Subcutaneous preadipocyte (primary cell): ENCODE measurements around the gene ZNF488. TPM values are rescaled to one million over a fixed set of nuclear protein-coding genes. Genes with fewer than 3 reads are reported as not detected.

ENCODE experiments used
- total RNA-seq: library from RNA; depleted of rRNA; stranded (reverse); fragments of >200 nt; gene quantifications from 2 replicates; pipeline ENCODE4 v1.2.3, GENCODE V29; 2012

ZNF488 gene, protein sequence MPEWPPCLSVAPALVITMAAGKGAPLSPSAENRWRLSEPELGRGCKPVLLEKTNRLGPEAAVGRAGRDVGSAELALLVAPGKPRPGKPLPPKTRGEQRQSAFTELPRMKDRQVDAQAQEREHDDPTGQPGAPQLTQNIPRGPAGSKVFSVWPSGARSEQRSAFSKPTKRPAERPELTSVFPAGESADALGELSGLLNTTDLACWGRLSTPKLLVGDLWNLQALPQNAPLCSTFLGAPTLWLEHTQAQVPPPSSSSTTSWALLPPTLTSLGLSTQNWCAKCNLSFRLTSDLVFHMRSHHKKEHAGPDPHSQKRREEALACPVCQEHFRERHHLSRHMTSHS
- total RNA-seq: under 0.01 TPM in 2 replicates

DNA sequence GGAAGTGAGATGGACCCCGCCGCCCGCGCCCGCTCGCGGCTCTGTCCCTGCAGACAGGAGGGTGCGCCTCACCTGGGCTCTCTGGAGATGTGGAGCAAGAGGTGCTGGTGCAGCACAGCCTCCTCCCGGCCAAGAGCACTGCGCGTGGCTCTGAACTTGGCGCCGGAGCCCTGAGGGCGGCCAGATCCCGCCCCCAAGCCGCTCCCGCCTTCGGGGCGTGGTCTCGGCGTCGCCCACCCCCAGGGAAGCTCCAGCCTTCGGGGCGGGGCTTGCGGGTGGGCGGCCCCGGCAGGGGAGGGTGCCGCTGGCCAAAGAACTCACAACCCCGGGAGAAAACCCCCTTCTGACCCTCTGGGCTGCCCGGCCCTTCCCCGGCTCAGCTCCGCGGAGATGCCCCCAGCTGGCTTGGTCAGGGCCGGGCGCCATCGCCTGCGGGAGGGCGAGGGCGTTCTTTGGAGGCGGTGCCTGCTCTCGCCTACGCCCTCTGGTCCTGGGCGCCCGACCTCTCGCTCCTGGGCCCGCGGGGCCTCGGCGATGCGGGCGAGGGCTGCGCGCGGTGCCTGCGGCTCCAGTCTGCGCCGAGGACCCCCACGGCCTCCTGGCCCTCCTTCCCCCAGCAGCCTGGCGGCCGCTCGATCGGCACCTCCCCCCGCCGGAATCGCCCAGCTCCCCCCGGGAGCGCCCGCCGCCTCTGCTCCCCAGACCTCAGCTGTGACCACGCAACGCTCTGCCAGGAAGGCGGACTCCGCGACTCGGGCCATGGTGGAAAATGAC lies at the start of gene ZNF488:
Gene ZNF488 (minus strand): TSS at position 146 of the 774 bp plus-strand sequence. CDS start 15,464 bp downstream, outside the sequence.

DNA sequence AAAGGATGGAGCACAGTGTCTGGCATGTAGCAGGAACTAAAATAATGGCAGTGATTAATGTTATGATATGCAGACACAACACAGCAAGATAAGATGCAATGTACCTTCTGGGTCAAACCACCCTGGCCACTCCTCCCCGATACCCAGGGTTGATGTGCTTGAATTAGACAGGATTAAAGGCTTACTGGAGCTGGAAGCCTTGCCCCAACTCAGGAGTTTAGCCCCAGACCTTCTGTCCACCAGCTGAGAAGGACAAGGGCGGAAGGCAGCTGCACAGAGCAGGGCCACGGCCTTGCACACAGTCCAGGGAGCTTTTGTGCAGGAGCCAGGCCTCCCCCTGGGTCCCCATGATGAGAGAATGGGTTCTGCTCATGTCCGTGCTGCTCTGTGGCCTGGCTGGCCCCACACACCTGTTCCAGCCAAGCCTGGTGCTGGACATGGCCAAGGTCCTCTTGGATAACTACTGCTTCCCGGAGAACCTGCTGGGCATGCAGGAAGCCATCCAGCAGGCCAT lies 35.9 kb downstream of the ZNF488 start, which contains the start of gene RBP3:
Gene RBP3 (plus strand): TSS at position 226 of the 514 bp plus-strand sequence. CDS start 122 bp downstream, at position 348.

DNA sequence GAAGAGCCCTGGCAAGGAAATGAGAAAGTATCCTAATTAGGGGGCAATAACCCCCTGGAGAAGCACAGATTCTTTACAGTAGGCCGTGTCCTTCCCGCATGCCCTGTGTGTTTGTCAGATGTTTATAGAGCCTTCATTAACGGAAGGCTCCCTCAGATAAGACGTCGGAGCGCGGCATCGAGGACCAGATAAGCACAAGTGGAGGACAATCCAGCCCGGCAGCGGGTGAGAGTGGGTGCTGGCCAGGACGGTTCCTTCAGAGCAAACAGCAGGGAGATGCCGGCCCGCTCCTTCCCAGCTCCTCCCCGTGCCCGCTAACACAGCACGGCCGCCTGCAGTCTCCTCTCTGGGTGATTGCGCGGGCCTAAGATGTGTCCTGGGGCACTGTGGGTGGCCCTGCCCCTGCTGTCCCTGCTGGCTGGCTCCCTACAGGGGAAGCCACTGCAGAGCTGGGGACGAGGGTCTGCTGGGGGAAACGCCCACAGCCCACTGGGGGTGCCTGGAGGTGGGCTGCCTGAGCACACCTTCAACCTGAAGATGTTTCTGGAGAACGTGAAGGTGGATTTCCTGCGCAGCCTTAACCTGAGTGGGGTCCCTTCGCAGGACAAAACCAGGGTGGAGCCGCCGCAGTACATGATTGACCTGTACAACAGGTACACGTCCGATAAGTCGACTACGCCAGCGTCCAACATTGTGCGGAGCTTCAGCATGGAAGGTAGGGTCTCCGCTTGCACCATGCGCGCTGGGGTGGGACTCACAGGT lies 61.6 kb downstream of the ZNF488 start, which contains the start of gene GDF2:
Gene GDF2 (plus strand): TSS at position 155 of the 762 bp plus-strand sequence. CDS start 215 bp downstream, at position 370.

Other genes starting within 250 kb of the ZNF488 start
- gene GDF10, start 84.1 kb downstream of the ZNF488 start, total RNA-seq: under 0.01 TPM in 1 of 2 replicates, not detected in the other
- not detected in 2 replicates for gene GDF2, start 61.8 kb downstream of the ZNF488 start, total RNA-seq
- gene RBP3, start 35.9 kb downstream of the ZNF488 start, total RNA-seq: not detected in 2 replicates
- gene ANXA8, start 99.8 kb upstream of the ZNF488 start, total RNA-seq: under 0.01 and 0.20 TPM in 2 replicates
- not detected in 2 replicates for gene FAM25G, start 107.4 kb upstream of the ZNF488 start, total RNA-seq
- 5.5 and 6.5 TPM in 2 replicates for gene AGAP9, start 139.3 kb upstream of the ZNF488 start, total RNA-seq